HCT116 (cell line): ENCODE results near the gene CDHR1. TPM values are rescaled to one million over a fixed set of nuclear protein-coding genes. Genes with fewer than 3 reads are reported as not detected.

Experiments
- ATAC-seq: fragments of 200-7000 bp; cut with Tn5 transposase; 2 replicates; pipeline ENCODE4 v1.9.1; 2020; ENCODE audit warnings: mild to moderate bottlenecking, moderate library complexity
- BruUV-seq: library from RNA; stranded (reverse); fragments of 400-500 nt; replicated peaks from 2 replicates; lab custom pipeline; 2021; lab: Mats Ljungman, UMichigan
- CTCF ChIA-PET: fragments of 300-600 bp; sonication (Branson Sonifier 250); formaldehyde crosslinking; loops from one replicate; lab custom pipeline; 2021; ENCODE audit warnings: antibody characterized with exemption; lab: Charles Lee
- POLR2A ChIA-PET: fragments of 300-600, 350-600 bp; sonication (Branson Sonifier 250); formaldehyde crosslinking; loops from one replicate; lab custom pipeline; 2021; ENCODE audit warnings: antibody characterized with exemption; lab: Charles Lee
- RAD21 ChIA-PET, 2 experiments: fragments of 300-600 bp; sonication (Branson Sonifier 250); formaldehyde crosslinking; loops; one replicate each; lab custom pipeline; 2023; ENCODE audit warnings: low total read pairs in 2 of 2; ENCODE audit not compliant: uncharacterized antibody in 2 of 2, unreplicated experiment in 2 of 2, low non-redundant PET in 1 of 2; lab: Charles Lee
- DNase-seq: peaks from one replicate; pipeline ENCODE4 v3.0.0-alpha.2; 2010; ENCODE audit warnings: low read depth, low spot score
- H2AFZ ChIP-seq: fragments of 200-600 bp; shearing (Covaris generic), sonication (generic); 2 replicates; pipeline ENCODE4 v1.6.1; 2017; ENCODE audit warnings: low read depth, mixed run types, mixed read lengths, antibody characterized with exemption, low read length; ENCODE audit not compliant: poor library complexity, severe bottlenecking
- H3K27ac ChIP-seq: 2 replicates; pipeline ENCODE4 v1.5.1; 2012; ENCODE audit warnings: low read depth, low read length
- H3K27me3 ChIP-seq: fragments of 200-600 bp; sonication (generic); 2 replicates; pipeline ENCODE4 v1.6.1; 2016; ENCODE audit warnings: mixed run types, low read length, mixed read lengths; ENCODE audit not compliant: insufficient read depth
- H3K36me3 ChIP-seq, 2 experiments: fragments of 200-500 bp in 1 of 2; fragments of 200-600 bp in 1 of 2; sonication (Bioruptor generic) in 1 of 2; sonication (generic) in 1 of 2; 2 replicates each; pipeline versions ENCODE4 v1.5.1 to v1.6.1; 2014 to 2016; ENCODE audit warnings: low read length in 2 of 2, inconsistent platforms in 1 of 2, mixed read lengths in 1 of 2, mixed run types in 1 of 2; ENCODE audit not compliant: insufficient read depth in 2 of 2, control insufficient read depth in 1 of 2
- H3K4me1 ChIP-seq, 2 experiments: fragments of 200-600 bp in 1 of 2; sonication (generic) in 1 of 2; 2 replicates each; pipeline versions ENCODE4 v1.5.1 to v1.6.1; 2012 to 2017; ENCODE audit warnings: low read length in 2 of 2, inconsistent platforms in 1 of 2, mild to moderate bottlenecking in 1 of 2, mixed read lengths in 1 of 2, mixed run types in 1 of 2, moderate library complexity in 1 of 2; ENCODE audit not compliant: insufficient read depth in 2 of 2, control insufficient read depth in 1 of 2
- H3K4me2 ChIP-seq: fragments of 200-600 bp; sonication (generic); 2 replicates; pipeline ENCODE4 v1.6.1; 2017; ENCODE audit warnings: mixed run types, low read length, mixed read lengths
- H3K4me3 ChIP-seq, 2 experiments: fragments of 200-600 bp in 1 of 2; sonication (generic) in 1 of 2; replicated peaks in 1 of 2; 2 replicates each; pipeline ENCODE4 v1.5.1; 2011 to 2016; ENCODE audit warnings: low read length in 2 of 2, control low read depth in 1 of 2, low read depth in 1 of 2, mild to moderate bottlenecking in 1 of 2, mixed read lengths in 1 of 2, mixed run types in 1 of 2
- H3K79me2 ChIP-seq: fragments of 200-600 bp; sonication (generic); 2 replicates; pipeline ENCODE4 v1.6.1; 2017; ENCODE audit warnings: mild to moderate bottlenecking, mixed run types, low read length, moderate library complexity, mixed read lengths; ENCODE audit not compliant: insufficient read depth
- H3K9ac ChIP-seq: fragments of 200-600 bp; sonication (generic); 2 replicates; pipeline ENCODE4 v1.6.1; 2016; ENCODE audit warnings: low read length, mixed read lengths
- H3K9me2 ChIP-seq: fragments of 200-600 bp; sonication (generic), shearing (Covaris generic); 2 replicates; pipeline ENCODE4 v1.6.1; 2017; ENCODE audit warnings: mixed run types, mild to moderate bottlenecking, moderate library complexity; ENCODE audit not compliant: insufficient read depth
- H3K9me3 ChIP-seq, 2 experiments: fragments of 200-500 bp in 1 of 2; fragments of 200-600 bp in 1 of 2; sonication (Bioruptor generic) in 1 of 2; sonication (generic) in 1 of 2; 2 replicates each; pipeline ENCODE4 v1.6.1; 2014 to 2017; ENCODE audit warnings: low read length in 2 of 2, mixed read lengths in 2 of 2, inconsistent platforms in 1 of 2, low read depth in 1 of 2, mild to moderate bottlenecking in 1 of 2, mixed run types in 1 of 2, moderate library complexity in 1 of 2; ENCODE audit not compliant: control insufficient read depth in 1 of 2, insufficient read depth in 1 of 2
- H4K20me1 ChIP-seq: fragments of 200-600 bp; sonication (generic), shearing (Covaris generic); 2 replicates; pipeline ENCODE4 v1.6.1; 2017; ENCODE audit warnings: mixed run types, mild to moderate bottlenecking, moderate library complexity; ENCODE audit not compliant: insufficient read depth
- intact Hi-C: fragments of 100-400 bp; cut with micrococcal nuclease; formaldehyde crosslinking; loops from 2 replicates; pipeline ENCODE4 v1.10.0; 2022
- total RNA-seq: library from RNA; stranded (reverse); gene quantifications from one replicate; pipeline ENCODE4 v1.2.1, GENCODE V29; 2021; ENCODE audit not compliant: unreplicated experiment
- TF ChIP-seq, protein P1 (sequence below): IDR thresholded peaks from 2 replicates; pipeline ENCODE4 v1.6.1; 2012; ENCODE audit warnings: low read depth
- TF ChIP-seq, protein P2 (sequence below), 3 experiments: fragments of 200-600 bp in 1 of 3; sonication (generic) in 1 of 3; IDR thresholded peaks in 2 of 3; conservative IDR thresholded peaks in 1 of 3; 2 replicates each; pipeline ENCODE4 v1.5.1; 2012 to 2017; ENCODE audit warnings: low read depth in 2 of 3, low read length in 2 of 3, antibody characterized with exemption in 1 of 3, borderline replicate concordance in 1 of 3, control low read depth in 1 of 3, mild to moderate bottlenecking in 1 of 3, mixed read lengths in 1 of 3, mixed run types in 1 of 3, moderate library complexity in 1 of 3; ENCODE audit not compliant: insufficient read depth in 1 of 3

CDHR1 gene
- total RNA-seq, 1 experiment from 2014 or later, result not detected

DNA sequence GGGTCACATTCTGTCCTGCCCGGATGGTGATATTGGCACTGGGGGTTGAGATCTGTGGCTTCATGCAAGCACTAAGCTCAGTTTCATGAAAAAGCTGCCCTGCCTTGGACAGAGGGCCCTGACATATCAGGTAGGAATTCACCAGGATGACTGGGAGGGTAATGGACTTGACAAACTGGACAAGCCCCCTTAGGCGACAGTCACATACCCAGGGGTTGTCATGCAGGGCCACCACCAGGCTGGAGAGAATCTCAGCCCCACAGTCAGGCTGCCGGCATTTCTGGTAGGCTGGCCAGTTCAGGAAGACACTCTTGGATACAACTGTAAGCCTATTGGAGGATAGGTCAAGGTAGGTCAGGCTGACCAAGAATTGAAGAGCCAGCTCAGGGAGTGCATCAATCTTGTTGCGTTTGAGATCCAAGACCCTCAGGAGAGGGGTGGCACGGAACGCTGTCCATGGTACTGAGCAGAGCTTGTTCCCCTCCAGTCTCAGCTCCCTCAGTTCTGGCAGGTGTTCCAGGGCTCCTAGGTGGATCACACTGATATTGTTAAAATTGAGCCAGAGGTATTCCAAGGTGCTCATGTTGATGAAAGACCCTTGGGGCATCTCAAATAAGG lies 30.2 kb downstream of the CDHR1 start:
- intact Hi-C loops, result no loop called here
- no TSS peak for BruUV-seq
- H3K79me2 ChIP-seq, result no peaks in the 10 kb centered on the region
- ChIA-PET CTCF (interaction anchor here (0.8 kb wide), 1 partner anchor 10 kb away, joined by 3 read pairs; no protein-coding TSS in a partner anchor), POLR2A (no interaction called here), RAD21 (no interaction called here)
- no peak overlapping the region for H3K4me2 ChIP-seq
- ATAC-seq (no peak), DNase-seq (no peak)
- H3K27me3 ChIP-seq, result peaks cover 33% of the 10 kb centered on the region
- H4K20me1 ChIP-seq, result no peaks in the 10 kb centered on the region
- TF ChIP-seq, protein P1, sequence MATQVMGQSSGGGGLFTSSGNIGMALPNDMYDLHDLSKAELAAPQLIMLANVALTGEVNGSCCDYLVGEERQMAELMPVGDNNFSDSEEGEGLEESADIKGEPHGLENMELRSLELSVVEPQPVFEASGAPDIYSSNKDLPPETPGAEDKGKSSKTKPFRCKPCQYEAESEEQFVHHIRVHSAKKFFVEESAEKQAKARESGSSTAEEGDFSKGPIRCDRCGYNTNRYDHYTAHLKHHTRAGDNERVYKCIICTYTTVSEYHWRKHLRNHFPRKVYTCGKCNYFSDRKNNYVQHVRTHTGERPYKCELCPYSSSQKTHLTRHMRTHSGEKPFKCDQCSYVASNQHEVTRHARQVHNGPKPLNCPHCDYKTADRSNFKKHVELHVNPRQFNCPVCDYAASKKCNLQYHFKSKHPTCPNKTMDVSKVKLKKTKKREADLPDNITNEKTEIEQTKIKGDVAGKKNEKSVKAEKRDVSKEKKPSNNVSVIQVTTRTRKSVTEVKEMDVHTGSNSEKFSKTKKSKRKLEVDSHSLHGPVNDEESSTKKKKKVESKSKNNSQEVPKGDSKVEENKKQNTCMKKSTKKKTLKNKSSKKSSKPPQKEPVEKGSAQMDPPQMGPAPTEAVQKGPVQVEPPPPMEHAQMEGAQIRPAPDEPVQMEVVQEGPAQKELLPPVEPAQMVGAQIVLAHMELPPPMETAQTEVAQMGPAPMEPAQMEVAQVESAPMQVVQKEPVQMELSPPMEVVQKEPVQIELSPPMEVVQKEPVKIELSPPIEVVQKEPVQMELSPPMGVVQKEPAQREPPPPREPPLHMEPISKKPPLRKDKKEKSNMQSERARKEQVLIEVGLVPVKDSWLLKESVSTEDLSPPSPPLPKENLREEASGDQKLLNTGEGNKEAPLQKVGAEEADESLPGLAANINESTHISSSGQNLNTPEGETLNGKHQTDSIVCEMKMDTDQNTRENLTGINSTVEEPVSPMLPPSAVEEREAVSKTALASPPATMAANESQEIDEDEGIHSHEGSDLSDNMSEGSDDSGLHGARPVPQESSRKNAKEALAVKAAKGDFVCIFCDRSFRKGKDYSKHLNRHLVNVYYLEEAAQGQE, result peak; percentile 79
- TF ChIP-seq, protein P2, sequence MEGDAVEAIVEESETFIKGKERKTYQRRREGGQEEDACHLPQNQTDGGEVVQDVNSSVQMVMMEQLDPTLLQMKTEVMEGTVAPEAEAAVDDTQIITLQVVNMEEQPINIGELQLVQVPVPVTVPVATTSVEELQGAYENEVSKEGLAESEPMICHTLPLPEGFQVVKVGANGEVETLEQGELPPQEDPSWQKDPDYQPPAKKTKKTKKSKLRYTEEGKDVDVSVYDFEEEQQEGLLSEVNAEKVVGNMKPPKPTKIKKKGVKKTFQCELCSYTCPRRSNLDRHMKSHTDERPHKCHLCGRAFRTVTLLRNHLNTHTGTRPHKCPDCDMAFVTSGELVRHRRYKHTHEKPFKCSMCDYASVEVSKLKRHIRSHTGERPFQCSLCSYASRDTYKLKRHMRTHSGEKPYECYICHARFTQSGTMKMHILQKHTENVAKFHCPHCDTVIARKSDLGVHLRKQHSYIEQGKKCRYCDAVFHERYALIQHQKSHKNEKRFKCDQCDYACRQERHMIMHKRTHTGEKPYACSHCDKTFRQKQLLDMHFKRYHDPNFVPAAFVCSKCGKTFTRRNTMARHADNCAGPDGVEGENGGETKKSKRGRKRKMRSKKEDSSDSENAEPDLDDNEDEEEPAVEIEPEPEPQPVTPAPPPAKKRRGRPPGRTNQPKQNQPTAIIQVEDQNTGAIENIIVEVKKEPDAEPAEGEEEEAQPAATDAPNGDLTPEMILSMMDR (IDR thresholded peaks at IDR 0.05 in 2 of 3, conservative IDR thresholded peaks at IDR 0.05 in 1 of 3; ENCODE audit: borderline replicate concordance in 1 of 3, insufficient read depth in 1 of 3, low read depth in 2 of 3, low read length in 2 of 3), result no peak
- H3K27ac ChIP-seq, result no peak overlapping the region
- H3K36me3 ChIP-seq, result no peaks in the 10 kb centered on the region
- no peak overlapping the region for H3K9ac ChIP-seq
- no peaks in the 10 kb centered on the region for H3K9me2 ChIP-seq
- H3K9me3 ChIP-seq, result 0 out of 4 replicates have a peak, but pooled peaks cover 0 to under 1% of the 10 kb centered on the region in 2 experiments
- H3K4me3 ChIP-seq, result no peak overlapping the region
- H3K4me1 ChIP-seq, result no peaks in the 10 kb centered on the region
- H2AFZ ChIP-seq, result no peak overlapping the region
